ENCODE results near the gene CEP68.

Gene CEP68

DNA sequence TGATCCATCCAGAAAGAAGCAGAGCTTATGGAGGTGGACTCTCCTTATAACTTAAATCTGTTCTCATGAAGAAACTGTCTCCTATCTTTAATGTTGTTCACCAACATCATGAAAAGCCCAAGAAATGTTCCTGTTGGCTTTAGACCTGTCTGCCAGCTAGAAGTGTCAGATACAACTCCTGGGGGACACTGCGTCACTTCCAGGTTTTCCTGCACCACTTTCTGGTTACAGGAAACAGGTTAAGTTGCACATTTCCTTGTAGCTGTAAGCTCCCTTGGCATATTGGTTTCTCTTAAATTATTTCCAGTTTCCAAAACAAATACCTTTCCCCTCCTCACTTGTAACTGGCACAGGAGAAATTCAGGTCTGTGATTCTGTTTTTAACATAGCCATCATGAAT lies 2.9 kb downstream of the CEP68 start:
- no peak for DNase-seq

GRCh38 chr2:65061146-65061909 lies 5.1 kb downstream of the CEP68 start:
- no peak for DNase-seq

- DNase-seq: no peak
These were observed 5.7 kb downstream of the CEP68 start for GRCh38 chr2:65061910-65062339.

DNA sequence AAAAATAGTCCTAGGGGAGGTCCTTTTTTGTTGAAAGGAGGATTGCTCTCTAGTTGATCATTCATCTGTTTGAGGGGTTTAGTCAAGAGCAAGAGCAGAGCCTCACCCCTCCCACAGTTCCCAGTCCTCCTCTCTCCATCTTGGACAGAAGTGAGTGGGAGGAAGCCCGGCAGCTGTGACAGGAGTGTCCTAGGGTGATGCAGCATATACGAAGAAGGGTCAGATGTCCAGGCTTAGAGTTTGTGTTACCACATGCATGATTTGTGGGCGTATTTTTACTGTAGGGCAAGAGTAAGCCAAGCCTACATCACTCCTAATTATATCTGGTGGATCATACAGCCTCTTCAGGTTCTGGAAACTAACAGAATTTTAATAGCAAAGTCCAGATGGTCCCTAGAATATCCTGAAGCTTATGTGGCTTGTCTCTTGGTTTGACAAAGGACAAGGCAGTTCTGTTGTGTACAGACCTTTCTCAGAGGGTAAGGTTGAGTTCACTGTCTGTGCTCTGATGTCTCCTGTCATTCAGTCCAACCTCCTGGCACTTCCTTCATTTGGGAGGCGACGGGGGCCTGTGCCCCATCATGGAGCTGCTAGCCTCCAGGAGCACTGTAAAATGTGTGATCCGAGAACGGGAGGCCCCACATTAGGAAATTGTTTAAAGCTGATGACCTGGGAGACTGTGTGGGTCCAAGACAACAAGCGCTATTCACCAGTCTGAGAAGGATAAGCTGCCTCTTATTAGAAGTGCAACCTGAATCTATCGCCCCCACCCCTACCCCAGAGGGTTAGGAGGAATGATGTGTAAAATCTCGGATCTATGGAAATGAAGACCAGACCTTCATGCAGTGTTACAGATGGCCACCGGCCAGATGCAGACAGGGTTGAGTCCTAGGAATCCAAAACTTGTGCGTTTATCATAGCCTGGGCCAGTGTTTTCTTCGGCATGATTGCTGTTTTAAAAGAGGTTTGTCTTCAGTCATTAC lies 6.9 kb downstream of the CEP68 start:
- DNase-seq: no peak

DNA sequence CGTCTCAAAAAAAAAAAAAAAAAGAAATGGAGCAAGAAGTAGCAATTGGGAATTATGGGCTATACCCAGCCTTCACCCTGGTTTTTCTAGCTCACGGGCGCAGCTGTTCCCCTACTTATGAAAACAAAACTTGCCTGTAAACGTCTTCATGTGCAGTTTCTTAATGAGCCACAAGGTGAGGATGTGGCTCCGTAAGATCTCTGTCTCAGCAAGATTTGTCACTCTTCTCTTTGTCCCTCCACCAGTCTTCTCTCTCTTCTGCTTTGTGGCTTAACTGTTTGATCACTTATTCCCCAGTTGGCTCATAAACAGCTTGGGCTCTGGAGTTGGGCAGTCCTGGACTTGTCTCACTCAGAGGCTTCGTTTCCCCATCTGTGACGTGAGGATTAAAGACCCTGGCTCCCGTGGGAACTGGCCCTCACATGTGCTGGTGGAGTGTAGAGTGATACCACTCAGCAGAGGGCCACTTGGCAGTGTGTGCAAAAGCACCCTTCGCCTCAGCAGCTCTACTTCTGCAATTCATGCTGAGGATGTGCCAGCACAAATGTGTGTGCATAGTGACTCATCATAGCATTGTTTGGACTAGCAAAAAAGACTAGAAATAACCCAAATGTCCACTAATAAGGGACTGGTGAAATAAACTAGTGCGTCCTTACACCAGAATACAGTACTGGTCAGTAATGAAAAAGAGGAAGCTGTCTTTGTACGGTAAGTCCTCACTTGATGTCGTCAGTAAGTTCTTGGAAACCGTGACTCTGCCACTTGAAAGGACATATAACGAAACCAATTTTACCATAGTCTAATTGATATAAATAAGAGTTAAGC lies 8.7 kb downstream of the CEP68 start:
- DNase-seq: peak; percentile 97

GRCh38 chr2:65067806-65068553 lies 11.8 kb downstream of the CEP68 start:
- peak; percentile 32 for DNase-seq

DNA sequence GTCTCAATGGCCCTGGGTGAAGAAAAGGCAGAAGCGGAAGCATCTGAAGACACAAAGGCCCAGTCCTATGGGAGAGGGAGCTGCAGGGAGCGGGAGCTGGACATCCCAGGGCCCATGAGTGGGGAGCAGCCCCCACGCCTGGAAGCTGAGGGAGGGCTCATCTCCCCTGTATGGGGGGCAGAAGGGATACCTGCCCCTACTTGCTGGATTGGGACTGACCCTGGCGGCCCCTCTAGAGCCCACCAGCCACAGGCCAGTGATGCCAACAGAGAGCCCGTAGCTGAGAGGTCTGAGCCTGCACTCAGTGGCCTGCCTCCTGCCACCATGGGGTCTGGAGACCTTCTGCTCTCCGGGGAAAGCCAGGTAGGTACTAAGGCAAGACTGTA lies 13.2 kb downstream of the CEP68 start:
- DNase-seq: no peak

GRCh38 chr2:65070172-65070830 lies 14.1 kb downstream of the CEP68 start:
- DNase-seq: no peak

DNA sequence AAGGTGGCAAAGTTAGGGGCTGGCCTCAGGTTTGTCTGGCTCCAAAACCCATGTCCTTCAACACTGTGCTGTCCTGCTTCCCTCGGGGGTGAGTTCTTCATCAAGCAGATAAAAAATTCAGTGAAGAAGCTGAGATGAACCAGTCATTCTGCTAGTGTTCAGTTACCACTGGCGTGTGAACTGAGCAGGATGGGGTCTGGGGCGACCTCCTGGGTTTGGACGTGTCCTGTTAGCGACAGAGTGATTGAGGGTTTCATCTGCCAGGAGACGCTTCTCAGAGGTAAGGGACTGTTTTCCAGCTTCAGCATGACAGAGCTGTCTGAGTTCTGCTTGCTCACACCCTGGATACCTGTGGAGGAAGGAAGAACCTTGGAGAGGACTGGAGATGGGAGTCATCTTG lies 14.6 kb downstream of the CEP68 start:
- DNase-seq: no peak

GRCh38 chr2:65071499-65072180 lies 15.4 kb downstream of the CEP68 start:
- no peak for DNase-seq

DNA sequence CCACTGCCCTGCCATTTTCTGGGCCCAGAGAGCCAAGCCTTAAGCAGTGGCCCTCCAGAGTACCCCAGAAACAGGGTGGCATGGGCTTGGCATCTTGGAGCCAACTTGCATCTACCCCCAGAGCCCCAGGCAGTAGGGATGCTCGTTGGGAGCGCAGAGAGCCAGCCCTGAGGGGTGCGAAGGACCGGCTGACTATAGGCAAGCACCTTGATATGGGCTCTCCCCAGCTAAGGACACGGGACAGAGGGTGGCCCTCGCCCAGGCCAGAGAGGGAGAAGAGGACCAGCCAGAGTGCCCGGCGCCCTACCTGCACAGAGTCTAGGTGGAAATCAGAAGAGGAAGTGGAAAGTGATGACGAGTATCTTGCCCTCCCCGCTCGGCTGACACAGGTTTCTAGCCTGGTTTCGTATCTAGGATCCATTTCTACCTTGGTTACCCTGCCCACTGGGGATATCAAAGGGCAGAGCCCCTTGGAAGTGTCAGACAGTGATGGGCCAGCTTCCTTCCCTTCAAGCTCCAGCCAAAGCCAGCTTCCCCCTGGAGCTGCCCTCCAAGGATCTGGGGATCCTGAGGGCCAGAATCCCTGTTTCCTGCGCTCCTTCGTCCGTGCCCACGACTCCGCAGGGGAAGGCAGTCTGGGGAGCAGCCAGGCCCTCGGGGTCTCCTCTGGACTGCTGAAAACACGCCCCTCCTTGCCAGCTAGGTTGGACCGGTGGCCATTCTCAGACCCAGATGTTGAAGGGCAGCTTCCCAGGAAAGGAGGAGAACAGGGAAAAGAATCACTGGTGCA lies 16.2 kb downstream of the CEP68 start:
- no peak for DNase-seq

- DNase-seq: no peak
These were observed 17.8 kb downstream of the CEP68 start for GRCh38 chr2:65073879-65074565.

DNA sequence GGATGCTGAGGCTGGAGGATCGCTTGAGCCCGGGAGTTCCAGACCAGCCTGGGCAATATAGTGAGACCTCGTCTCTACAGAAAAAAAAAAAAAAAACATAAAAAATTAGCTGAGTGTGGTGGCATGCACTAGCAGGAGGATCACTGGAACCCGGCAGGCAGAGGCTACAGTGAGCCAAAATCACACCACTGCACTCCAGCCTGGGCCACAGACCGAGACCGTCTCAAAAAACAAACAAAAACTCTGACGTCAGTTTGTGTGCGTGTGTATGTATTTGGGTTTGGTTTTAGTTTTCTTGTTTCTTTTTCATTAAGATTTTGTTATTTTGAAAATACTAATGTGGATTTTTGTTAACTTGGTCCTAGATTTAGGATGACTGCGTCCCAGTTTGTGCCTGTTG lies 19.0 kb downstream of the CEP68 start:
- DNase-seq: no peak

GRCh38 chr2:65075605-65076344 lies 19.6 kb downstream of the CEP68 start:
- DNase-seq: no peak

GRCh38 chr2:65076345-65076710 lies 20.1 kb downstream of the CEP68 start:
- DNase-seq: no peak

DNA sequence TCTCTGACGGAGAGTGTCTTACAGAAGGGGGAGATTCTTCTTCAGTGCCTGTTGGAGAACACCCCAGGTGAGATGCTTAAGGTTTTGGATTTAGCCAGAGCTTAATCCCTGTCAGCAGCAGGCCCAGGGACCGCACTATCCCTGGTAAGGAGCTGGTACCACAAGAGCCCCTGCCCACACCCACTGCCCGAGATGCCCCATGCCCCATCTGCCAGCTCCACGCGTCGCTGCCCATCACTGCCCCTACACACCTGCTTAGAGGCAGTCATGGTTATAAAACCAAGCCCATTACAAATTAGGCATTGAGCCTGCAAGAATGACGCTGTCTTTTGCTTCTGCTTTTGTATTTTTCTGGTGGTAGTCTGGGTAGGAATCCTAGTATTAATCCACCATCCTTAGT lies 21.7 kb downstream of the CEP68 start:
- no peak for DNase-seq

GRCh38 chr2:65079017-65079416 lies 22.8 kb downstream of the CEP68 start:
- DNase-seq: no peak

DNA sequence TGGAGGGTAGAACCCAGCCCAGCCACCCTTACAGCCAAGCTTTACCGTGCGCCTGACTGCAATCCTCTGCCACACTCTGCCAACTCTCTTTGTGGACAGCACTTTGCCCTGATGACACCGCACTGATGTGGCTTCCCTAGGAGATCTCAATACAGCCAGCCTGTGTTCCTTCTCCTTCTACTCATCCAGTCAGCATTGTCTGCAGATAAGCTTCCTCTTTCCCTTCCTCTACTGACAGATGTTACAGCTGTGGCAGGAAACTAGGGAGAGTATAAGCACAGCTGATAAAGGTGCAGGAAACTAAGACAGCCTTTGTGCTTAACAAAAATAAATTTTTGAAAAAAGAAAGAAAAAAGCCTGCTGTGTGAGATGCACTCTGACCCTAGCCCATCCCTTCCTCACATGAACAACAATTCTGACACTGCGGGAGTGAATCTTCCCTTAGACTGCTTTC lies 25.0 kb downstream of the CEP68 start:
- no peak for DNase-seq

DNA sequence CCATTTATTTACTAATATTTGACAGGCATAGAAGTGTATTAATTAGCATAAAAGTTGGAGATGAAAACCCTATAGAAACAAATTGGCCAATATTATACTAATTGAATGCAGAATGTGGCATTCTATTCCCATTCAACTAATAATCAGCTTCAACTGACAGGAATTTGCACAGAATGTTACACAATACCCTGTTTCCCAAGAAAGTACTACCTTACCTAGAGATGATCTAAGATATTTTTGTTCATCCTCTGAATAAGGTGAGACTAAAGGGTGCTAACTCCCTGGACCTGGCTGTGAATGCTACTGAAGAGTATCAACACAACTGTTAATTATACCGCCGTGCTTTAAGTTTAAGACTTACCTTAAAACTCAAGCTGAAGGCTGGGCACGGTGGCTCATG lies 28.9 kb downstream of the CEP68 start:
- DNase-seq: no peak
